GM19438 (cell line): ENCODE results near the gene NELL1.
"Not testable (repeated sequence)": the region's sequence is repeated elsewhere in the genome, so short reads cannot be mapped to it uniquely, and the experiment has no call there.

Experiments
- ATAC-seq: cut with Tn5 transposase; IDR thresholded peaks from one replicate; pipeline ENCODE4 v1.9.1; 2021; ENCODE audit warnings: low read depth; ENCODE audit not compliant: unreplicated experiment

The NELL1 gene

GRCh38 chr11:21069909-21070308 lies 400.5 kb downstream of the NELL1 start:
- no peak for ATAC-seq

- ATAC-seq, result no peak
Measured at GRCh38 chr11:21072558-21072957, 403.2 kb downstream of the NELL1 start.

GRCh38 chr11:21082853-21083252 lies 413.5 kb downstream of the NELL1 start:
- no peak for ATAC-seq

GRCh38 chr11:21088930-21089329 lies 419.5 kb downstream of the NELL1 start:
- no peak for ATAC-seq

- no peak for ATAC-seq
Measured at GRCh38 chr11:21104641-21105040, 435.3 kb downstream of the NELL1 start.

- no peak for ATAC-seq
Measured at GRCh38 chr11:21105196-21105917, 436.0 kb downstream of the NELL1 start.

- no peak for ATAC-seq
Measured at GRCh38 chr11:21109341-21109740, 440.0 kb downstream of the NELL1 start.

GRCh38 chr11:21110415-21110814 lies 441.0 kb downstream of the NELL1 start:
- no peak for ATAC-seq

- no peak for ATAC-seq
Measured at GRCh38 chr11:21113876-21114275, 444.5 kb downstream of the NELL1 start.

- no peak for ATAC-seq
Measured at GRCh38 chr11:21116009-21116408, 446.6 kb downstream of the NELL1 start.

- no peak for ATAC-seq
Measured at GRCh38 chr11:21119411-21119810, 450.0 kb downstream of the NELL1 start.

GRCh38 chr11:21121991-21122390 lies 452.6 kb downstream of the NELL1 start:
- ATAC-seq, result no peak

- no peak for ATAC-seq
Measured at GRCh38 chr11:21122523-21122922, 453.1 kb downstream of the NELL1 start.

- ATAC-seq, result no peak
Measured at GRCh38 chr11:21132146-21132720, 462.8 kb downstream of the NELL1 start.

GRCh38 chr11:21133244-21133643 lies 463.9 kb downstream of the NELL1 start:
- no peak for ATAC-seq

GRCh38 chr11:21133722-21134121 lies 464.3 kb downstream of the NELL1 start:
- ATAC-seq, result no peak

GRCh38 chr11:21137803-21138202 lies 468.4 kb downstream of the NELL1 start:
- no peak for ATAC-seq

GRCh38 chr11:21141557-21141956 lies 472.2 kb downstream of the NELL1 start:
- not testable (repeated sequence) for ATAC-seq

GRCh38 chr11:21142007-21142406 lies 472.6 kb downstream of the NELL1 start:
- no peak for ATAC-seq

GRCh38 chr11:21144531-21144930 lies 475.1 kb downstream of the NELL1 start:
- no peak for ATAC-seq

GRCh38 chr11:21148376-21148775 lies 479.0 kb downstream of the NELL1 start:
- no peak for ATAC-seq

- ATAC-seq, result no peak
Measured at GRCh38 chr11:21160140-21160539, 490.8 kb downstream of the NELL1 start.
